Natural killer cell (primary cell): ENCODE results near the gene RAB11FIP3. TPM values are rescaled to one million over a fixed set of nuclear protein-coding genes. Genes with fewer than 3 reads are reported as not detected.

Source experiments
- ATAC-seq, 3 donors: fragments of 150-1000 bp in 2 of 3; fragments of 200-7000 bp in 1 of 3; cut with Tn5 transposase; 1 replicate in 1 of 3; 2 replicates in 2 of 3; pipeline ENCODE4 v1.10.0; 2021; ENCODE audit warnings: mild to moderate bottlenecking in 2 of 3, moderate library complexity in 2 of 3
- DNase-seq, 2 donors: peaks; one replicate each; pipeline versions ENCODE4 v3.0.0 to v3.0.0-alpha.2; 2013 to 2021; ENCODE audit warnings: mixed read lengths in 1 of 2
- H3K27ac ChIP-seq: one replicate; pipeline ENCODE4 v1.5.1; 2013; ENCODE audit warnings: mild to moderate bottlenecking, low read length
- H3K27me3 ChIP-seq: one replicate; pipeline ENCODE4 v1.6.1; 2013; ENCODE audit warnings: low read length; ENCODE audit not compliant: control insufficient read depth, insufficient read depth
- H3K36me3 ChIP-seq: one replicate; pipeline ENCODE4 v1.6.1; 2013; ENCODE audit warnings: low read length; ENCODE audit not compliant: control insufficient read depth, insufficient read depth
- H3K4me1 ChIP-seq: one replicate; pipeline ENCODE4 v1.6.1; 2013; ENCODE audit warnings: low read length; ENCODE audit not compliant: control insufficient read depth, insufficient read depth
- H3K4me3 ChIP-seq: one replicate; pipeline ENCODE4 v1.5.1; 2013; ENCODE audit warnings: low read length
- H3K9me3 ChIP-seq: one replicate; pipeline ENCODE4 v1.6.1; 2013; ENCODE audit warnings: low read length; ENCODE audit not compliant: control insufficient read depth, insufficient read depth
- H3K27ac Mint-ChIP-seq, 2 donors: one replicate each; pipeline ENCODE4 v1.8.0; 2022; ENCODE audit warnings: mild to moderate bottlenecking in 2 of 2, mixed read lengths in 2 of 2, moderate library complexity in 1 of 2
- H3K27me3 Mint-ChIP-seq, 2 donors: one replicate each; pipeline ENCODE4 v1.8.0; 2022; ENCODE audit warnings: low read depth in 2 of 2, mixed read lengths in 2 of 2
- H3K36me3 Mint-ChIP-seq: one replicate; pipeline ENCODE4 v1.8.0; 2022; ENCODE audit warnings: mixed read lengths
- H3K4me1 Mint-ChIP-seq, 2 donors: one replicate each; pipeline ENCODE4 v1.8.0; 2022; ENCODE audit warnings: mixed read lengths in 2 of 2
- H3K4me3 Mint-ChIP-seq: one replicate; pipeline ENCODE4 v1.8.0; 2022; ENCODE audit warnings: mild to moderate bottlenecking, moderate library complexity, mixed read lengths
- H3K9me3 Mint-ChIP-seq, 2 donors: one replicate each; pipeline ENCODE4 v1.8.0; 2022; ENCODE audit warnings: mixed read lengths in 2 of 2
- CTCF ChIP-seq: fragments of 200-600 bp; IDR thresholded peaks from one replicate; pipeline ENCODE4 v1.8.0; 2022; ENCODE audit warnings: antibody characterized with exemption
- WGBS: methylation state at CpG from one replicate; pipeline ENCODE4 v1.1.7; 2013; ENCODE audit warnings: missing lambda C conversion rate; ENCODE audit not compliant: insufficient coverage; 5-methylcytosine and 5-hydroxymethylcytosine counted together
- intact Hi-C: fragments of 100-400 bp; cut with micrococcal nuclease; formaldehyde crosslinking; loops from one replicate; pipeline ENCODE4 v1.14.2; 2022
- total RNA-seq, 4 donors: library from RNA; stranded (reverse); fragments of 120-200 nt in 1 of 4; gene quantifications; one replicate each; pipeline versions ENCODE4 v1.2.3 to v1.2.4, GENCODE V29; 2013 to 2022

RAB11FIP3 gene
- total RNA-seq, 3 donors from 2014 or later (not counting 1 experiment from before 2014, with no cell fraction given), result 51.0 to 61.2 (median 55.3) TPM

DNA sequence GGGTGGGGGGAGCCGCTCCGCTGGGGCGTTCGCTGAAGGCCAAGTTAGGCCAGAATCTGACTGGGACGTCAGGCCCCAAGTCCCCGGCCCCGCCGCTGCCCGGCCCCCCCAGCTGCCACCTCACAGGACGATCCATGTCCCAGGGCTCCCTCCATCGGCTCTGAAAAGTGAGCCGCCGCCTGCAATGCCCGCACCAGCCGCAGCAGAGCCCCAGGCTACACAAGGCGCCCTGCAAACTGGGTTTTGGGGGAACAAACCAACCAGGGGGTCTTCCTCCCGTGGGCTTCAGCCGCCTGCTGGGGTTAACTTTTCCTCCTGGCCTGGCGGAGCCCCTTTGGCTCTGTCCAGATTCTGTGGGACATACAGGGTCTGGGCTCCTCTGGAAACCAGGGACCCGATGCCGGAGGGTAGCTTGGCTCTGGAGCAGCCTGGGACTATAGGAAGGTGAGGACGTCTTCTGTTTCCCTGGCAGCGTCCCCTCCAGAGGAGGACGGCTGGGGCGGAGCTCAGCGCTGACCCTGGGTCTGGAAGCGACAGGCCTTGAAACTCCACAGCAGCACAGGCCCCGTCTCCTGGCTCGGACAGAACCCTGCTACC, 27.6 kb upstream of the RAB11FIP3 start:
- intact Hi-C loops, result no loop called here
- H3K9me3 ChIP-seq, result no peaks in the 10 kb centered on the region
- DNase-seq (peak in 1 of 2 donors; percentile 58), ATAC-seq (no peak)
- peaks cover 19 to 31% of the 10 kb centered on the region in 2 donors for H3K4me1 Mint-ChIP-seq
- no peaks in the 10 kb centered on the region for H3K27me3 ChIP-seq
- H3K9me3 Mint-ChIP-seq, result no peaks in the 10 kb centered on the region
- H3K27ac ChIP-seq, result no peak overlapping the region
- TF ChIP-seq CTCF, result no peak
- no peaks in the 10 kb centered on the region for H3K36me3 ChIP-seq
- peak overlapping the region in 1 of 2 donors; percentile 65 for H3K27ac Mint-ChIP-seq
- peaks cover 41% of the 10 kb centered on the region for H3K4me1 ChIP-seq
- 58% methylated on average over 29 of the region's 29 CpGs for WGBS
- H3K4me3 Mint-ChIP-seq, result peak overlapping the region; percentile 74
- H3K4me3 ChIP-seq, result no peak overlapping the region
- H3K36me3 Mint-ChIP-seq, result no peaks in the 10 kb centered on the region
- H3K27me3 Mint-ChIP-seq, result no peaks in the 10 kb centered on the region

- 88% methylated on average over 24 of the region's 24 CpGs for WGBS
- peaks cover 16 to 27% of the 10 kb centered on the region in 2 donors for H3K4me1 Mint-ChIP-seq
- DNase-seq, result peak in 1 of 2 donors; percentile 36
- H3K27me3 ChIP-seq, result no peaks in the 10 kb centered on the region
- H3K27me3 Mint-ChIP-seq, result no peaks in the 10 kb centered on the region
- H3K36me3 Mint-ChIP-seq, result no peaks in the 10 kb centered on the region
- intact Hi-C loops, result no loop called here
- H3K36me3 ChIP-seq, result no peaks in the 10 kb centered on the region
- no peaks in the 10 kb centered on the region for H3K9me3 Mint-ChIP-seq
- H3K27ac ChIP-seq, result no peak overlapping the region
- ATAC-seq, result no peak
- peak overlapping the region in 1 of 2 donors; percentile 65 for H3K27ac Mint-ChIP-seq
- peak overlapping the region; percentile 74 for H3K4me3 Mint-ChIP-seq
- peaks cover 37% of the 10 kb centered on the region for H3K4me1 ChIP-seq
- H3K4me3 ChIP-seq, result no peak overlapping the region
- no peaks in the 10 kb centered on the region for H3K9me3 ChIP-seq
- TF ChIP-seq CTCF, result no peak
These were observed 26.7 kb upstream of the RAB11FIP3 start for GRCh38 chr16:398561-399339.

DNA sequence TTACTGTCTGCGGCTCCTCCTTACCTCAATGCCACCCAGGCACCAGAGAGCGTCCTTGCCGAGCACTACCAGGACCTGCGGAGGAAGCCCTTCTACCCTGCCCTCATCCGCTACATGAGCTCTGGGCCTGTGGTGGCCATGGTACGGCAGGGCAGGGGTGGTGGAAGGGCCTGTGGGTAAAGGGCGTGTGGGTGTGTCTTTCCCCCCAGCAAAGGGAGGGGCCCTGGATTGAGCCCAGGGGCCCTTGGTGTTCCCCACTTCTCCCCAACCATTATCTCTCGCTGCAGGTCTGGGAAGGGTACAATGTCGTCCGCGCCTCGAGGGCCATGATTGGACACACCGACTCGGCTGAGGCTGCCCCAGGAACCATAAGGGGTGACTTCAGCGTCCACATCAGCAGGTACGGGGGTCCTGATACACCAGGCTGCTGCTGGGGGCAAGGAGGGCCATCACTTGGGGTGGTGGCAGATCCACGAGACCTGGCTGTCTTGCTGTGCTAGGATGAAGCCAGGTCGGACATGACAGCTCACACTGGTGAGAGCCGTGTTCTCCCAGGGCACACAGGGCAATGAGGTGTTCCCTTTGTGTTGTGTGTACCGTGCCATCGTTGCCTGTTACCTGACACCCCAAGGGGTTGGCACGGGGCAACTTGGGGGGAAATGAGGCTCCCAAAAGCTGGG, 26.0 kb upstream of the RAB11FIP3 start:
- Mint-ChIP-seq H3K36me3 (no peaks in the 10 kb centered on the region), H3K27ac (peak overlapping the region in 1 of 2 donors; percentile 65)
- 85% methylated on average over 18 of the region's 22 CpGs for WGBS

More for the DNA sequence above, 26.0 kb upstream of the RAB11FIP3 start:
- Mint-ChIP-seq H3K4me3 (peak overlapping the region; percentile 88), H3K27me3 (no peaks in the 10 kb centered on the region), H3K4me1 (peaks cover 16 to 27% of the 10 kb centered on the region in 2 donors), H3K9me3 (no peaks in the 10 kb centered on the region)
- peak in 1 of 2 donors; percentile 29 for DNase-seq
- intact Hi-C loops, result no loop called here
- no peak for TF ChIP-seq CTCF
- Histone ChIP-seq H3K9me3 (no peaks in the 10 kb centered on the region), H3K27me3 (no peaks in the 10 kb centered on the region), H3K36me3 (no peaks in the 10 kb centered on the region), H3K4me3 (no peak overlapping the region), H3K4me1 (peaks cover 37% of the 10 kb centered on the region), H3K27ac (peak overlapping the region; percentile 87)
- no peak for ATAC-seq
